Tibial nerve (tissue), 4 donors: ENCODE measurements around the gene SLAMF8. TPM values are rescaled to one million over a fixed set of nuclear protein-coding genes. Genes with fewer than 3 reads are reported as not detected.

Source experiments
- DNase-seq, 2 donors: peaks; one replicate each; pipeline ENCODE4 v3.0.0-alpha.2; 2019; ENCODE audit warnings: low spot score in 2 of 2
- H3K27ac ChIP-seq, 4 donors: fragments of 200-600 bp; sonication (generic) in 3 of 4; one replicate each; pipeline ENCODE4 v1.5.1; 2017 to 2019; ENCODE audit warnings: mild to moderate bottlenecking in 1 of 4
- H3K27me3 ChIP-seq, 2 donors: fragments of 200-600 bp; sonication (generic) in 1 of 2; one replicate each; pipeline versions ENCODE4 v1.5.1 to v1.6.0; 2017 to 2019
- H3K36me3 ChIP-seq, 3 donors: fragments of 200-600 bp; sonication (generic); one replicate each; pipeline ENCODE4 v1.5.1; 2018 to 2019
- H3K4me1 ChIP-seq, 4 donors: fragments of 200-600 bp; sonication (generic) in 3 of 4; one replicate each; pipeline ENCODE4 v1.5.1; 2017 to 2019
- H3K4me3 ChIP-seq, 4 donors: fragments of 200-600 bp; sonication (generic) in 3 of 4; one replicate each; pipeline ENCODE4 v1.5.1; 2017 to 2019; ENCODE audit warnings: mild to moderate bottlenecking in 1 of 4, moderate library complexity in 1 of 4
- H3K9me3 ChIP-seq, 4 donors: fragments of 200-600 bp; sonication (generic) in 3 of 4; one replicate each; pipeline ENCODE4 v1.5.1; 2017 to 2019
- EP300 ChIP-seq, 2 donors: sonication (generic); formaldehyde crosslinking; IDR thresholded peaks; one replicate each; pipeline ENCODE4 v1.6.1; 2017; ENCODE audit warnings: antibody characterized with exemption in 2 of 2, mild to moderate bottlenecking in 1 of 2
- POLR2A ChIP-seq, 2 donors: fragments of 450-650 bp; IDR thresholded peaks; one replicate each; pipeline ENCODE4 v1.6.1; 2017; ENCODE audit warnings: antibody characterized with exemption in 2 of 2, mild to moderate bottlenecking in 2 of 2, moderate library complexity in 2 of 2
- WGBS, 2 donors: methylation state at CpG; one replicate each; pipeline ENCODE4 v1.1.5; 2018; 5-methylcytosine and 5-hydroxymethylcytosine counted together
- total RNA-seq, 4 donors: library from RNA; depleted of rRNA; stranded (reverse); fragments of >200 nt; gene quantifications; one replicate each; pipeline ENCODE4 v1.1.0, GENCODE V29; 2016
- TF ChIP-seq, protein P1 (sequence below), 5 experiments: fragments of 200-600 bp in 3 of 5; fragments of 450-650 bp in 2 of 5; sonication (generic) in 3 of 5; IDR thresholded peaks; one replicate each; pipeline ENCODE4 v1.5.1; 2016 to 2019; ENCODE audit warnings: antibody characterized with exemption in 5 of 5, mild to moderate bottlenecking in 3 of 5, moderate library complexity in 2 of 5

Gene SLAMF8
- total RNA-seq, 4 donors from 2014 or later, result 2.2 to 6.9 (median 3.7) TPM

DNA sequence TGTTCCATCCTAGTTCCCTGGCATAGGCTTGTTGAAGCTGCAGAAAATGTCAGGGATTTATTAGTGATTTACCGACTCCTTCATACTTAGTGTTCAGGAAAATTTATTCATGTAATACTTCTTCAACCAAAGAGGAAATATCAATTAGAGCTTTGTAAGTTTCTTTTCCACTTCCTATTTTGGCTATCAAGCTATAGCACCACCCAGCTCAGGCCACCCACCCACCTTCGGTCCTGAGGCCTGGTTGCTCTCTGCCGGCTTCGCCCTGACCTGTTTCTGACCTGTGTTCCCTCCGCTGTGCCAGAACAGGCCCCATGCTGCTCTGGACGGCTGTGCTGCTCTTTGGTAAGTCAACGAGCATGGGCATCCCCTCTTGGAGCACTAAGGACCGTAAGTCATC, 24.6 kb upstream of the SLAMF8 start, which contains the start of gene FCRL6:
TSS of gene FCRL6 (plus strand) at position 250 of the 400 bp plus-strand sequence. CDS start at position 315, 65 bp downstream.
- TF ChIP-seq, protein P1, sequence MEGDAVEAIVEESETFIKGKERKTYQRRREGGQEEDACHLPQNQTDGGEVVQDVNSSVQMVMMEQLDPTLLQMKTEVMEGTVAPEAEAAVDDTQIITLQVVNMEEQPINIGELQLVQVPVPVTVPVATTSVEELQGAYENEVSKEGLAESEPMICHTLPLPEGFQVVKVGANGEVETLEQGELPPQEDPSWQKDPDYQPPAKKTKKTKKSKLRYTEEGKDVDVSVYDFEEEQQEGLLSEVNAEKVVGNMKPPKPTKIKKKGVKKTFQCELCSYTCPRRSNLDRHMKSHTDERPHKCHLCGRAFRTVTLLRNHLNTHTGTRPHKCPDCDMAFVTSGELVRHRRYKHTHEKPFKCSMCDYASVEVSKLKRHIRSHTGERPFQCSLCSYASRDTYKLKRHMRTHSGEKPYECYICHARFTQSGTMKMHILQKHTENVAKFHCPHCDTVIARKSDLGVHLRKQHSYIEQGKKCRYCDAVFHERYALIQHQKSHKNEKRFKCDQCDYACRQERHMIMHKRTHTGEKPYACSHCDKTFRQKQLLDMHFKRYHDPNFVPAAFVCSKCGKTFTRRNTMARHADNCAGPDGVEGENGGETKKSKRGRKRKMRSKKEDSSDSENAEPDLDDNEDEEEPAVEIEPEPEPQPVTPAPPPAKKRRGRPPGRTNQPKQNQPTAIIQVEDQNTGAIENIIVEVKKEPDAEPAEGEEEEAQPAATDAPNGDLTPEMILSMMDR (IDR thresholded peaks at IDR 0.05), result no peak
- H3K27me3 ChIP-seq, result no peaks in the 10 kb centered on the region
- H3K4me1 ChIP-seq, result peaks cover 0 to 3% (median 0%) of the 10 kb centered on the region in 4 donors
- DNase-seq, result no peak
- no peak within 1 kb of the TSS for H3K27ac ChIP-seq
- no peaks in the 10 kb centered on the region for H3K36me3 ChIP-seq
- 69 to 81% methylated on average over 8 of the region's 8 CpGs for WGBS, 2 donors
- H3K4me3 ChIP-seq, result no peak within 1 kb of the TSS
- no peaks in the 10 kb centered on the region for H3K9me3 ChIP-seq

DNA sequence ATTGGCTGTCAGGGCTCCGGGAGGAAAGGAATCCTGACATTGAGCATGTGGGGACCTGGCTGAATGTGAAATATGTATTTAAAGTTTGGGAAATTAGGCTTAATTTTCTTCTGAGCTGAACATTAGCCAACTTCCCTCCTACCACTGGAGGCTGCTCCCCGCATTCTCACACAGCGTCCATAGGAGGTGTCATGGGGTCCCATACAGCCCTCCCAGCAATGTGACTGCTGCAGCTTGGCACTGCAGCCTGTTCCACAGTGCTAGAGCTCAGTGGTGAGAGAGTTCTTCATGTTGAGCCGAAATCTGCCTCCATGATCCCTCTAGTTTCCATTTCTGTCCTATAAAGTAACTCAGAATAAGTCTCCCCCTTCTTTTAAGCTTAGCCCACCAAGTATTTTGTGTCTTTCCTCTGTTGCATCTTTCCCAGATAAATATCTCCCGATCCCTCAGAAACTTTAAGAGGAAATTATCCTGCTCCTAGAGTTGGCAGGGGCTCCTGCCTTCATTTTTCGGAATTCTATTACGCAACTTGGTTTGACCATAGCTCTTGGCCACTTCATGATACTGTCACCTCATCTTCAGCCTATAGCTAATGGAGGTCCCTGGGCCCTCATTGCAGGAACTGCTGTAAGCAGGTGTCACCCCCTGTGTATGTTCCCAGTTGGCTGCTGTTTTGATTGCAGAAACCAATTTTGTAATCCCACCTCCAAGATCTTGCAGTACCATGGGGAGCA, 22.6 kb upstream of the SLAMF8 start:
- TF ChIP-seq EP300 (IDR thresholded peaks at IDR 0.05) (no peak), POLR2A (IDR thresholded peaks at IDR 0.05) (no peak)
- TF ChIP-seq, protein P1 (IDR thresholded peaks at IDR 0.05), result no peak
- 73 to 78% methylated on average over 7 of the region's 7 CpGs for WGBS, 2 donors

DNA sequence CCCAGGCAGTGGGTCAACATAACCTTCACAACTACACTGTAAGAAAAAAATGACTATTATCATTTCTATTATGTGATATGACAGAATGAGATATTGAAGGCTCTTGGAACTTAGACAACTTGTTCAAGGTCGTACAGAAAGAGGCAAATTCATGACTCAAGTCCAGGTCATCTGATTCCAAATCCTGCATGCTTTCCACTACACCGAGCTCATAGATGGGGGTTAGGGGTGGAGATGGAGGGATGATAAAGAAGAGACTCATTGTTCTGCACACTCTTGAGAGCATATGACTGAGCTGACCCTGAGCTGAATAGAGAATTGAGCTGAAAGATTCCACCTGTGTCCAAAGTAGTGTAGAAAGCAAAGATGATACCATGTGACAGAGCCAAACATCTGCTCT, 21.7 kb upstream of the SLAMF8 start:
- Histone ChIP-seq H3K4me3 (no peak overlapping the region), H3K36me3 (no peaks in the 10 kb centered on the region), H3K27ac (no peak overlapping the region), H3K9me3 (no peaks in the 10 kb centered on the region), H3K27me3 (no peaks in the 10 kb centered on the region), H3K4me1 (no peaks in the 10 kb centered on the region)
- 36 to 42% methylated on average over 2 of the region's 2 CpGs for WGBS, 2 donors
- no peak for TF ChIP-seq POLR2A (IDR thresholded peaks at IDR 0.05)
- TF ChIP-seq, protein P1 (IDR thresholded peaks at IDR 0.05), result no peak
- no peak for TF ChIP-seq EP300 (IDR thresholded peaks at IDR 0.05)
- DNase-seq, result no peak

More for the DNA sequence above, 22.6 kb upstream of the SLAMF8 start:
- H3K4me3 ChIP-seq, result no peak overlapping the region
- DNase-seq, result no peak
- H3K36me3 ChIP-seq, result no peaks in the 10 kb centered on the region
- peaks cover 0 to under 1% (median 0%) of the 10 kb centered on the region in 4 donors for H3K4me1 ChIP-seq
- no peaks in the 10 kb centered on the region for H3K27me3 ChIP-seq
- H3K27ac ChIP-seq, result no peak overlapping the region
- H3K9me3 ChIP-seq, result no peaks in the 10 kb centered on the region

DNA sequence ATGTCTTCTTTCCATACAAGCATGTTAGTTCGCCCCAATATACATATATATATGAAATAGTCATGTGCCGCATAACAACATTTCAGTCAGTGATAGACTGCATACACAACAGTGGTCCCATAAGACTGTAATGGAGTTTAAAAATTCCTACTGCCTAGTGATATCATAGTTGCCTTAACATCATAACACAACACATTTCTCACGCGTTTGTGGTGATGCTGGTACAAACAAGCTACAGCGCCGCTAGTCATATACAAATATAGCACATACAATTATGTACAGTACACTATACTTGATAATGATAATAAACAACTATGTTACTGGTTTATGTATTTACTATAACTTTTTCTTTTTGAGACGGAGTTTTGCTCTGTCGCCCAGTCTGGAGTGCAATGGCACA, 10.7 kb upstream of the SLAMF8 start:
- no peak for TF ChIP-seq EP300 (IDR thresholded peaks at IDR 0.05)
- TF ChIP-seq, protein P1 (IDR thresholded peaks at IDR 0.05), result no peak
- TF ChIP-seq POLR2A (IDR thresholded peaks at IDR 0.05), result no peak
- H3K27ac ChIP-seq, result no peak overlapping the region
- H3K36me3 ChIP-seq, result no peaks in the 10 kb centered on the region
- WGBS, 2 donors, result 89 to 94% methylated on average over 8 of the region's 8 CpGs
- H3K4me1 ChIP-seq, result no peaks in the 10 kb centered on the region
- no peak overlapping the region for H3K4me3 ChIP-seq
- H3K9me3 ChIP-seq, result no peaks in the 10 kb centered on the region
- H3K27me3 ChIP-seq, result no peaks in the 10 kb centered on the region
- DNase-seq, result no peak

DNA sequence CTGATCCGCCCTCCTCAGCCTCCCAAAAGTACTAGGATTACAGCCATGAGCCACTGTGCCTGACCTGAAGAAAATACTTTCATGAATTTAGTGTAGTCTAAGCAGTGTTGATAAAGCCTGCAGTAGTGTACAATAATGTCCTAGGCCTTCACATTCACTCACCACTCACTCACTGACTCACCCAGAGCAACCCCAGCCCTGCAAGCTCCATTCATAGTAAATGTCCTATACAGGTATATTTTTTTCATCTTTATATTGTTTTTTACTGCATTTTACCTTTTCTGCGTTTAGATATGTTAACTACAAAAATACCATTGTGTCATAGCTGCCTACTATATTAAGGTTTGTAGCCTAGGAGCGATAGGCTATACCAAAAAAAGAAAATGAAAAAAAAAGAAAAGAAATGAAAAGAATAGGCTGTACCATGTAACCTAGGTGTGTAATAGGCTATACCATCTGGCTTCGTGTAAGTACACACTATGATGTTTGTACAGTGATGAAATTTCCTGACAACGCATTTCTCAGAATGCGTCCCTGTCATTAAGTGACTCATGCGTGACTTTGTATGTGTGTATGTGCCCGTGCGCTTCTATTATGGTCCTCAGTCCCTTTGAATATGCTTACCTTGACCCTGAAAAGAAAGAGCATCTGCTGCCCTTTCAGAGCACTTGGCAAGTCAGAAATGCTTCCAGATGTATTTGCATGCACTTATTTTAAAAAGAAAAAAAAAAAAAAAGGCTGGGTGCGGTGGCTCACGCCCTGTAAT, 9.2 kb upstream of the SLAMF8 start:
- whole genome bisulfite sequencing, 2 donors, result 78 to 86% methylated on average over 11 of the region's 11 CpGs
- no peaks in the 10 kb centered on the region for H3K9me3 ChIP-seq
- H3K4me3 ChIP-seq, result no peak overlapping the region
- H3K27me3 ChIP-seq, result no peaks in the 10 kb centered on the region
- H3K4me1 ChIP-seq, result no peaks in the 10 kb centered on the region
- no peak for DNase-seq
- no peaks in the 10 kb centered on the region for H3K36me3 ChIP-seq
- no peak overlapping the region for H3K27ac ChIP-seq
- no peak for TF ChIP-seq EP300 (IDR thresholded peaks at IDR 0.05)
- no peak for TF ChIP-seq POLR2A (IDR thresholded peaks at IDR 0.05)
- TF ChIP-seq, protein P1 (IDR thresholded peaks at IDR 0.05), result no peak
